ENCODE results near the gene FMN2. TPM values are rescaled to one million over a fixed set of nuclear protein-coding genes. Genes with fewer than 3 reads are reported as not detected.

The FMN2 gene
- total and polyA plus RNA-seq, 4 donors: 17.1 to 78.7 (median 46.5) TPM

GRCh38 chr1:240464099-240464498 lies 372.4 kb downstream of the FMN2 start:
- Histone ChIP-seq H3K36me3 (ENCODE audit: control insufficient read depth, insufficient read depth, low read length) (no peaks in the 10 kb centered on the region), H3K27me3 (ENCODE audit: control insufficient read depth, insufficient read depth, low read length) (no peaks in the 10 kb centered on the region), H3K4me3 (ENCODE audit: low read depth, low read length) (no peak overlapping the region), H3K4me1 (ENCODE audit: control insufficient read depth, insufficient read depth, low read length) (no peaks in the 10 kb centered on the region), H3K27ac (ENCODE audit: low read depth, low read length) (no peak overlapping the region), H3K9me3 (ENCODE audit: control insufficient read depth, insufficient read depth, low read length) (no peaks in the 10 kb centered on the region)
- DNase-seq (ENCODE audit: low read depth in 4 of 6, low spot score in 6 of 6): no peak
- no CpG with 5 or more reads among the region's 2 CpGs for WGBS (ENCODE audit: insufficient coverage)

DNA sequence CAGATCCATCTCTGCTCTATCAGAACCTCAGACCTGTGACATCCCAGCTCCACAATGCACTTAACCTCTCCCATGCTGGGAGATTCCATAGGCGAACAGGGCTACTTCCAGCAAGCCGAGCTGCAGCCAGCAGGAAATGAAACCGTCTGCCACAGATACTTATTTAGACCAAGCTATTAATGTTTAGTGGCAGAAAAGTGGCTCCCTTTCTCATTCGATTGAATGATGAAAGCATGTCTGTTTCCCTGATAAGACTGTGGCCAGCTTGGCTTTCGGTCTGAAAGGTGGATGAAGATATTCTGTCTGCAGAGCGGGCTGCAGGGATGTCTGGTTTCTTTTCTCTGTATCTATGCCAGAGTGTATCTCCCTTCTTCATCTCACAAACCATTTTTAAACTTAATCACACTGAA lies 373.9 kb downstream of the FMN2 start:
- DNase-seq (ENCODE audit: low read depth in 4 of 6, low spot score in 6 of 6): peak in 2 of 6 donors; percentile 15 to 47
- H3K9me3 ChIP-seq (ENCODE audit: control insufficient read depth, insufficient read depth, low read length): no peaks in the 10 kb centered on the region
- H3K36me3 ChIP-seq (ENCODE audit: control insufficient read depth, insufficient read depth, low read length): no peaks in the 10 kb centered on the region
- no peak overlapping the region for H3K4me3 ChIP-seq (ENCODE audit: low read depth, low read length)
- H3K27me3 ChIP-seq (ENCODE audit: control insufficient read depth, insufficient read depth, low read length): no peaks in the 10 kb centered on the region
- 34% methylated on average over 2 of the region's 6 CpGs for WGBS (ENCODE audit: insufficient coverage)
- H3K4me1 ChIP-seq (ENCODE audit: control insufficient read depth, insufficient read depth, low read length): no peaks in the 10 kb centered on the region
- no peak overlapping the region for H3K27ac ChIP-seq (ENCODE audit: low read depth, low read length)

DNA sequence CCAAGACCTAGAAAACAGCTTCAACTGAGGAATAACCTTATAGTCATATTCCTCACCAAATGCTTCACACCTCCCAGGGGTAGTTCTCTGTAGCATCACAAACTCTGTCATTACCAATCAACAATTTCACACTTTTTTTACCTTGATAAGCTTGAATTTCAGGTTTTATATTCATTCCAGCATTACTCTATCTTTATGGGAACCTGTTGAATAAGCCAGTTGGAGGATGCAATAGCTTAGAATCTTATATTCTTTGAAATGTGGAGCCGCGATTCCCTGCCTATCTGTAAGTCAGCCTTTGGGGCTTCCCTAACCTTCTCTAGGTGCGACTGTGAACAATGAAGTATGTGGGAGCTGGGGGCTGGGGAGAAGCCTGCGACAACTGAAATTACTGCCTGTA lies 374.8 kb downstream of the FMN2 start:
- DNase-seq (ENCODE audit: low read depth in 4 of 6, low spot score in 6 of 6): no peak
- H3K36me3 ChIP-seq (ENCODE audit: control insufficient read depth, insufficient read depth, low read length): no peaks in the 10 kb centered on the region
- H3K4me3 ChIP-seq (ENCODE audit: low read depth, low read length): no peak overlapping the region
- H3K9me3 ChIP-seq (ENCODE audit: control insufficient read depth, insufficient read depth, low read length): no peaks in the 10 kb centered on the region
- H3K4me1 ChIP-seq (ENCODE audit: control insufficient read depth, insufficient read depth, low read length): no peaks in the 10 kb centered on the region
- H3K27ac ChIP-seq (ENCODE audit: low read depth, low read length): no peak overlapping the region
- no peaks in the 10 kb centered on the region for H3K27me3 ChIP-seq (ENCODE audit: control insufficient read depth, insufficient read depth, low read length)
- no CpG with 5 or more reads among the region's 4 CpGs for WGBS (ENCODE audit: insufficient coverage)

DNA sequence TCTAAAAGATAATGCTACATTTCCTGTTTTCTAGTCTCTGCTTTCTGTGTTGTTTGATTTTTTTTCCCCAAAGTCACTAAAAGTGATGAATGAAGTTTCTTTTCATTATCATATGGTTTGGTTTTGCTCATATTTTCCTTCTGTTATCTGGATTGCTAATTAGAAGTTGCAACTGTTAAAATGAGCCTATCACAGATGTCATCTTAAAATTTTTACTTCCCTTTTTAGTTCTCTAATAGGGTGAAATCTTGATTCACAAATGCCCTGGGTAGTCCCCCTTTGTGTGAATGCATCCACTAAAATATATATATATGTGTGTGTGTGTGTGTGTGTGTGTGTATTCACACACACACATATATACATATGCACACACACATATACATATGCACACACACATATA lies 376.2 kb downstream of the FMN2 start:
- Histone ChIP-seq H3K4me3 (ENCODE audit: low read depth, low read length) (no peak overlapping the region), H3K36me3 (ENCODE audit: control insufficient read depth, insufficient read depth, low read length) (no peaks in the 10 kb centered on the region), H3K9me3 (ENCODE audit: control insufficient read depth, insufficient read depth, low read length) (no peaks in the 10 kb centered on the region), H3K4me1 (ENCODE audit: control insufficient read depth, insufficient read depth, low read length) (no peaks in the 10 kb centered on the region), H3K27ac (ENCODE audit: low read depth, low read length) (no peak overlapping the region), H3K27me3 (ENCODE audit: control insufficient read depth, insufficient read depth, low read length) (no peaks in the 10 kb centered on the region)
- no peak for DNase-seq (ENCODE audit: low read depth in 4 of 6, low spot score in 6 of 6)

DNA sequence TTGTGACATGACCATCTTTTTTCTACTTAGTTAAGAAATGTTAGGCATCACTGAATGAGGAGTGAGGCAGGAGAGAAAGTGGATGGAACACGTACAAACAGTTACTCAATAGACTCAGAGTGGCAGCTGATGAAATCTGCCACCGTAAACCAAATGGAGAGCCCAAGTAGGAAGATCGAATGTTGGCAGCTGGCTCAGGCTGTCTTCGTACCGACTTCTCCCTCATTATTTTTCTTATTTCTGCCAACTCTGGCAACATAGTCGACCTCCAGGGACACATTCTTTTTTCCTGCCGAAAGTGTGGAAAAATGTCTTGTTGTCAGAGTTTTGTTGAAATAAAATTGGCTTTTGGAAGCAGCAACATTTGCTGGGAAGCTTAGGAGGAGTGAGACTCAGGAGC lies 377.0 kb downstream of the FMN2 start:
- peak in 2 of 6 donors; percentile 30 to 33 for DNase-seq (ENCODE audit: low read depth in 4 of 6, low spot score in 6 of 6)
- Histone ChIP-seq H3K27me3 (ENCODE audit: control insufficient read depth, insufficient read depth, low read length) (no peaks in the 10 kb centered on the region), H3K9me3 (ENCODE audit: control insufficient read depth, insufficient read depth, low read length) (no peaks in the 10 kb centered on the region), H3K27ac (ENCODE audit: low read depth, low read length) (no peak overlapping the region), H3K4me1 (ENCODE audit: control insufficient read depth, insufficient read depth, low read length) (no peaks in the 10 kb centered on the region), H3K36me3 (ENCODE audit: control insufficient read depth, insufficient read depth, low read length) (no peaks in the 10 kb centered on the region), H3K4me3 (ENCODE audit: low read depth, low read length) (no peak overlapping the region)
- WGBS (ENCODE audit: insufficient coverage): 82% methylated on average over 4 of the region's 7 CpGs

DNA sequence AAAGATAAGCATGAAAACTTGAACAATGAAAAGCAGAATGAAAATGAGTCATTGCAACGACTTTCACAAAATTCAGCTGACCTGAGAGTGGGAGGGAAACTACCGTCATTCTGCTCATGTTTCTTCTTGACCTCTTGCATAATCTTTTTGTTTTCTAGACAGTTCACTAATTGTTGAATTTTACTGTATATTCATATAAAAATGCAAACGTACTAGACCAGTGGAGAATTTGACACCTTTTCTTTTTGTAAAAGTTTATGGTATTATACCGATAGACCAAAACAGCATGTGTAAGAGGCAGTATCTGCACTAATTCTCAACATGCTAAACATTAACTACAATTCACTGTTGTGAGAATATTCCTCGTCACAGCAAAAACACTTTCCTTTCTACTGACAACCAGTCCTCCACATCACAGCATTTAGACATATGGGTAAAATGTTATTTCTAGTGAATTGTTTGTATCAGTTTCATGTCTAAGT lies 382.5 kb downstream of the FMN2 start:
- no peaks in the 10 kb centered on the region for H3K27me3 ChIP-seq (ENCODE audit: control insufficient read depth, insufficient read depth, low read length)
- 67% methylated on average over 1 of the region's 5 CpGs for WGBS (ENCODE audit: insufficient coverage)
- no peak overlapping the region for H3K27ac ChIP-seq (ENCODE audit: low read depth, low read length)
- no peaks in the 10 kb centered on the region for H3K4me1 ChIP-seq (ENCODE audit: control insufficient read depth, insufficient read depth, low read length)
- H3K36me3 ChIP-seq (ENCODE audit: control insufficient read depth, insufficient read depth, low read length): no peaks in the 10 kb centered on the region
- H3K9me3 ChIP-seq (ENCODE audit: control insufficient read depth, insufficient read depth, low read length): no peaks in the 10 kb centered on the region
- no peak overlapping the region for H3K4me3 ChIP-seq (ENCODE audit: low read depth, low read length)
- DNase-seq (ENCODE audit: low read depth in 4 of 6, low spot score in 6 of 6): no peak

GRCh38 chr1:240475832-240476231 lies 384.1 kb downstream of the FMN2 start:
- no peaks in the 10 kb centered on the region for H3K27me3 ChIP-seq (ENCODE audit: control insufficient read depth, insufficient read depth, low read length)
- H3K4me1 ChIP-seq (ENCODE audit: control insufficient read depth, insufficient read depth, low read length): no peaks in the 10 kb centered on the region
- no peak overlapping the region for H3K27ac ChIP-seq (ENCODE audit: low read depth, low read length)
- no peaks in the 10 kb centered on the region for H3K36me3 ChIP-seq (ENCODE audit: control insufficient read depth, insufficient read depth, low read length)
- no peaks in the 10 kb centered on the region for H3K9me3 ChIP-seq (ENCODE audit: control insufficient read depth, insufficient read depth, low read length)
- H3K4me3 ChIP-seq (ENCODE audit: low read depth, low read length): no peak overlapping the region
- no peak for DNase-seq (ENCODE audit: low read depth in 4 of 6, low spot score in 6 of 6)
- WGBS (ENCODE audit: insufficient coverage): 100% methylated on average over 2 of the region's 4 CpGs

DNA sequence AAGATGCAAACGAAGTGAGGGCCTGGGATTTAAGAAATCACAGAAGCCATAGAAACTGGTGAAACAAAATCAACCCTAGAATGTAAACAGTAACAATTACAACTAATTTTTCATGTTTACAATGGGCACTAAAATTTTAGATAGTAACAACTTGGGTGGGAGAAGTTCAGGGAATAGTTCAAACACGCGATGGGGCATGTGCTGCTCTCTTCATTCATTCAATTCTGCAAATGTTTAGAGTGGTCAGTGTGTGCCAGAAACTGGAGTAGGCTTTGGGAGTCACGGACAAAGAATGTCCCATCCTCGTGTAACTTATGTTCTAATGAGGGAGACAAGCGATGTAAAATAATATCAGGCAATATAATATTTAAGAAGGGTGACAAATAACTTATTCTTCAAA lies 386.9 kb downstream of the FMN2 start:
- DNase-seq (ENCODE audit: low read depth in 4 of 6, low spot score in 6 of 6): no peak
- Histone ChIP-seq H3K4me3 (ENCODE audit: low read depth, low read length) (no peak overlapping the region), H3K27me3 (ENCODE audit: control insufficient read depth, insufficient read depth, low read length) (no peaks in the 10 kb centered on the region), H3K9me3 (ENCODE audit: control insufficient read depth, insufficient read depth, low read length) (no peaks in the 10 kb centered on the region), H3K27ac (ENCODE audit: low read depth, low read length) (no peak overlapping the region), H3K4me1 (ENCODE audit: control insufficient read depth, insufficient read depth, low read length) (no peaks in the 10 kb centered on the region), H3K36me3 (ENCODE audit: control insufficient read depth, insufficient read depth, low read length) (no peaks in the 10 kb centered on the region)
- 92% methylated on average over 2 of the region's 6 CpGs for WGBS (ENCODE audit: insufficient coverage)

- Histone ChIP-seq H3K27ac (ENCODE audit: low read depth, low read length) (no peak overlapping the region), H3K4me1 (ENCODE audit: control insufficient read depth, insufficient read depth, low read length) (no peaks in the 10 kb centered on the region), H3K9me3 (ENCODE audit: control insufficient read depth, insufficient read depth, low read length) (no peaks in the 10 kb centered on the region), H3K27me3 (ENCODE audit: control insufficient read depth, insufficient read depth, low read length) (no peaks in the 10 kb centered on the region), H3K36me3 (ENCODE audit: control insufficient read depth, insufficient read depth, low read length) (no peaks in the 10 kb centered on the region), H3K4me3 (ENCODE audit: low read depth, low read length) (no peak overlapping the region)
- DNase-seq (ENCODE audit: low read depth in 4 of 6, low spot score in 6 of 6): no peak
- WGBS (ENCODE audit: insufficient coverage): 92% methylated on average over 3 of the region's 6 CpGs
These were observed 393.2 kb downstream of the FMN2 start for GRCh38 chr1:240484804-240485443.

DNA sequence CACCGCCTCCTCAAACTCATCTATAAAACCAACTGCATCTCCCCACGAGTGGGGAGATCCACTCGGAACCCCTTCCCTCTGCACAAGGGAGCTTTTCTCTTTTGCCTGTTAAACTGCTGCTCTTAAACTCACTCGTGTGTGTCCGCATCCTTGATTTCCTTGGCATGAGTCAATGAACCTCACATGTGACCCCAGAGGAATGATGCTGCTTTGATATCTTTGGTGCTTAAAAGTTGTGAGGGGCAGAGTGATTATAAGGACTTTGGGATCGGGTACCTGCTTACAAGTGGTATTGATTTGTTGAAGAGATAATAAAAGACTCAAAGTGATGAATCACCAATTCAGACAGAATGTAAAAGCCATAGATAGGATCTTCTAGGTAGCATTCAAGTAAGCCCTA lies 394.9 kb downstream of the FMN2 start:
- WGBS (ENCODE audit: insufficient coverage): 77% methylated on average over 5 of the region's 6 CpGs
- Histone ChIP-seq H3K9me3 (ENCODE audit: control insufficient read depth, insufficient read depth, low read length) (no peaks in the 10 kb centered on the region), H3K27me3 (ENCODE audit: control insufficient read depth, insufficient read depth, low read length) (no peaks in the 10 kb centered on the region), H3K36me3 (ENCODE audit: control insufficient read depth, insufficient read depth, low read length) (no peaks in the 10 kb centered on the region), H3K4me1 (ENCODE audit: control insufficient read depth, insufficient read depth, low read length) (no peaks in the 10 kb centered on the region), H3K27ac (ENCODE audit: low read depth, low read length) (no peak overlapping the region), H3K4me3 (ENCODE audit: low read depth, low read length) (no peak overlapping the region)
- DNase-seq (ENCODE audit: low read depth in 4 of 6, low spot score in 6 of 6): no peak

Data from spinal cord (tissue), 10 donors.